22Rv1 (cell line): ENCODE measurements around the gene PRPF40A.

Experiments used
- ZFX ChIP-seq: fragments of 450-650 bp; IDR thresholded peaks from 2 replicates; pipeline ENCODE4 v1.6.1; 2017; ENCODE audit warnings: antibody characterized with exemption, borderline replicate concordance
- TF ChIP-seq, protein P1 (sequence below): fragments of 450-650 bp; IDR thresholded peaks from 2 replicates; pipeline ENCODE4 v1.5.1; 2017; ENCODE audit warnings: mild to moderate bottlenecking

DNA sequence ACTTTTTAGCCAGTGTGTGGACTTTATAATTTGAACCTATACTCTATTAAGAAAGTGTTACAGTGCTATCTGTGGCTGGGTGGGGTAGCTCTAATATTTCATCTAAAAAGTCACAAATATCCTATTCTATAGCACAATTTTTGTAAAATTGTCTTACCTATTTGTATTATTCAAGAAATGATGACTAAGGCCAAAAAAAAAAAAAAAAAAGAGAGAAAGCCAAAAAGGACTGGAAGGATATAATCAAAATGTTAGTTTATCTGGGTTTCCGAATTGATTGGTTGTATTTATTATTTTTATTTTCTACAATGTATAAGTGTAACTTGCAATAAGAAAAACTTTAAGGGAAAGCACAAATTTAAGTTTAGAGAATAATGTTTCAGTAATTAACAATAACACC lies 6.7 kb upstream of the PRPF40A start:
- TF ChIP-seq, protein P1, sequence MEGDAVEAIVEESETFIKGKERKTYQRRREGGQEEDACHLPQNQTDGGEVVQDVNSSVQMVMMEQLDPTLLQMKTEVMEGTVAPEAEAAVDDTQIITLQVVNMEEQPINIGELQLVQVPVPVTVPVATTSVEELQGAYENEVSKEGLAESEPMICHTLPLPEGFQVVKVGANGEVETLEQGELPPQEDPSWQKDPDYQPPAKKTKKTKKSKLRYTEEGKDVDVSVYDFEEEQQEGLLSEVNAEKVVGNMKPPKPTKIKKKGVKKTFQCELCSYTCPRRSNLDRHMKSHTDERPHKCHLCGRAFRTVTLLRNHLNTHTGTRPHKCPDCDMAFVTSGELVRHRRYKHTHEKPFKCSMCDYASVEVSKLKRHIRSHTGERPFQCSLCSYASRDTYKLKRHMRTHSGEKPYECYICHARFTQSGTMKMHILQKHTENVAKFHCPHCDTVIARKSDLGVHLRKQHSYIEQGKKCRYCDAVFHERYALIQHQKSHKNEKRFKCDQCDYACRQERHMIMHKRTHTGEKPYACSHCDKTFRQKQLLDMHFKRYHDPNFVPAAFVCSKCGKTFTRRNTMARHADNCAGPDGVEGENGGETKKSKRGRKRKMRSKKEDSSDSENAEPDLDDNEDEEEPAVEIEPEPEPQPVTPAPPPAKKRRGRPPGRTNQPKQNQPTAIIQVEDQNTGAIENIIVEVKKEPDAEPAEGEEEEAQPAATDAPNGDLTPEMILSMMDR = no peak
- TF ChIP-seq ZFX = no peak
